Body of pancreas (tissue), 4 donors: ENCODE measurements around the gene ICE1. TPM values are rescaled to one million over a fixed set of nuclear protein-coding genes. Genes with fewer than 3 reads are reported as not detected.

Source experiments
- ATAC-seq: fragments of 150-250 bp; one replicate; pipeline ENCODE4 v1.9.1; 2016
- DNase-seq, 4 donors: peaks; one replicate each; pipeline ENCODE4 v3.0.0-alpha.2; 2019
- H3K27ac ChIP-seq, 4 donors: fragments of 200-600 bp; sonication (generic); 1 replicate in 3 of 4; 2 replicates in 1 of 4; pipeline versions ENCODE4 v1.5.1 to v1.6.1; 2016 to 2019; ENCODE audit warnings: mild to moderate bottlenecking in 1 of 4, mixed read lengths in 1 of 4, moderate library complexity in 1 of 4
- H3K27me3 ChIP-seq, 2 donors: fragments of 200-600 bp; sonication (generic); one replicate each; pipeline ENCODE4 v1.6.0; 2016; ENCODE audit warnings: mild to moderate bottlenecking in 1 of 2
- H3K36me3 ChIP-seq, 2 donors: fragments of 200-600 bp; sonication (generic); replicated peaks in 1 of 2; 2 replicates each; pipeline ENCODE4 v1.5.1; 2016; ENCODE audit warnings: low read depth in 2 of 2; ENCODE audit not compliant: insufficient read depth in 1 of 2
- H3K4me1 ChIP-seq: fragments of 200-600 bp; sonication (generic); one replicate; pipeline ENCODE4 v1.6.0; 2016
- H3K4me3 ChIP-seq, 2 donors: fragments of 200-600 bp; sonication (generic); 1 replicate in 1 of 2; 2 replicates in 1 of 2; pipeline ENCODE4 v1.5.1; 2016 to 2019
- H3K9me3 ChIP-seq, 3 donors: fragments of 200-600 bp; sonication (generic); 1 replicate in 2 of 3; 2 replicates in 1 of 3; pipeline ENCODE4 v1.5.1; 2016
- POLR2A ChIP-seq, 3 donors: fragments of 450-650 bp; IDR thresholded peaks; one replicate each; pipeline ENCODE4 v1.6.1; 2016; ENCODE audit warnings: antibody characterized with exemption in 3 of 3, mild to moderate bottlenecking in 2 of 3
- WGBS, 2 donors: methylation state at CpG; one replicate each; pipeline ENCODE4 v1.1.5; 2017; 5-methylcytosine and 5-hydroxymethylcytosine counted together
- intact Hi-C: fragments of 100-400 bp; cut with DNase I; formaldehyde crosslinking; loops from one replicate; pipeline ENCODE4 v1.15.1; 2023
- total RNA-seq, 2 donors: library from RNA; depleted of rRNA; stranded (reverse); fragments of >200 nt; gene quantifications; one replicate each; pipeline ENCODE4 v1.1.0, GENCODE V29; 2016
- TF ChIP-seq, protein P1 (sequence below), 7 experiments: fragments of 450-650 bp in 4 of 7; fragments of 200-600 bp in 3 of 7; sonication (generic) in 3 of 7; IDR thresholded peaks; one replicate each; pipeline ENCODE4 v1.5.1; 2016 to 2019; ENCODE audit warnings: antibody characterized with exemption in 7 of 7

ICE1 gene
- total RNA-seq, 2 donors from 2014 or later, result 13.5 to 15.6 TPM

DNA sequence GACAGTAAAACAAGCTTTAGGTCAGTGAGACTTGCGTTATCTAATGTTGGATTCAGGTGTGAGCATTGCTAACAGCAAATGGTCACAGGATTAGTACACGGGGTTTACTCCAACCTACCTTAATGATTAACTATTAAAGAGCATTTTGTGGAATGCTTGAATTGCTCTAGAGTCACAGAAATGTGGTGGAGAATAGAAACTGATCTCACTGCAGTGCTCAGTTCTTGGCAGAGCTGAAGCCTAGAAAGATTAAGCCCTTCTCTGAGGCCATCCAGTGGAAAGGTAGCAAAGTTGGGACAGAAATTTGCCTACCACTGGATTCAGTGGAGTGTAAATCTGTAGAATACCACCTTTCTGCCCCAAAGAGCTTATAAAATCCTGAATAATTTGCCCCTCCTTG is 60.9 kb downstream of the ICE1 start:
- Histone ChIP-seq H3K36me3 (peaks cover 0 to 5% of the 10 kb centered on the region in 2 donors), H3K27ac (no peak overlapping the region), H3K27me3 (no peaks in the 10 kb centered on the region), H3K9me3 (no peaks in the 10 kb centered on the region), H3K4me1 (no peaks in the 10 kb centered on the region), H3K4me3 (no peak overlapping the region)
- ATAC-seq, result no peak
- 68% methylated on average over 2 of the region's 2 CpGs for WGBS, 2 donors
- intact Hi-C loops, result no loop called here
- DNase-seq, result no peak
- TF ChIP-seq, protein P1, sequence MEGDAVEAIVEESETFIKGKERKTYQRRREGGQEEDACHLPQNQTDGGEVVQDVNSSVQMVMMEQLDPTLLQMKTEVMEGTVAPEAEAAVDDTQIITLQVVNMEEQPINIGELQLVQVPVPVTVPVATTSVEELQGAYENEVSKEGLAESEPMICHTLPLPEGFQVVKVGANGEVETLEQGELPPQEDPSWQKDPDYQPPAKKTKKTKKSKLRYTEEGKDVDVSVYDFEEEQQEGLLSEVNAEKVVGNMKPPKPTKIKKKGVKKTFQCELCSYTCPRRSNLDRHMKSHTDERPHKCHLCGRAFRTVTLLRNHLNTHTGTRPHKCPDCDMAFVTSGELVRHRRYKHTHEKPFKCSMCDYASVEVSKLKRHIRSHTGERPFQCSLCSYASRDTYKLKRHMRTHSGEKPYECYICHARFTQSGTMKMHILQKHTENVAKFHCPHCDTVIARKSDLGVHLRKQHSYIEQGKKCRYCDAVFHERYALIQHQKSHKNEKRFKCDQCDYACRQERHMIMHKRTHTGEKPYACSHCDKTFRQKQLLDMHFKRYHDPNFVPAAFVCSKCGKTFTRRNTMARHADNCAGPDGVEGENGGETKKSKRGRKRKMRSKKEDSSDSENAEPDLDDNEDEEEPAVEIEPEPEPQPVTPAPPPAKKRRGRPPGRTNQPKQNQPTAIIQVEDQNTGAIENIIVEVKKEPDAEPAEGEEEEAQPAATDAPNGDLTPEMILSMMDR (IDR thresholded peaks at IDR 0.05), result no peak
- TF ChIP-seq POLR2A (IDR thresholded peaks at IDR 0.05), result no peak

DNA sequence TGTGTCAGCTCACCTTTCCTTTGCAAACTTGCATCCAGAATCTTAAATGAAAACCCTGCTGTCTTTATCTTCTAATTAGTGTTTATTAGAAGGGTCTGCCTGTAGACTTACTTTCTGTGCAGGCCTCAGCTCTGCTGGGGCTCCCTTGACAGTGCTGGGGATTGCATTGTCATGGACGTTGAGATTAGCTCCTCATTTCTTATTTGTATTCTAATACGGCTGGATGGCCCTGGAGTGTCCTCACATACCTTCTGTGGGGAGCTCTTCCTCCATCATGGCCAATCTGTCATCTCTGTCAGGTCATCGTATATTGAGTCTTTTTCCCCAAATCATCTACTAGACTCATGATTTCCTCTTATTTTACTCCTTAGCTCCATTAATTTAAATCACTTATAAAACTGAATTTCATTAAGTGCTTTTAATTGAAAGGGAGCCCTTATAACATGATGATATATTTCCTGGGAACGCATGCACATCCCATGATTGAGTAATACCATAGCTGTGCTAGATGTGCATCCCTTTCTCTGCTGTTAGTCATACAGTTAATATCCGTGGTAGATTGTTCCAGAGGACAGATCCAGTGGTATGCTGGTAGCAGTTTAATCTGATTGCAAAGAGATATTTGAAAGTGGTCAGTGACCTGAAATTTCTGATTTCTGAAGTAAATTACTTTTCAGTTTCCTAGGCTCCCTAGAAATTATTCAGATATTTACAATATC is 61.6 kb downstream of the ICE1 start:
- H3K4me1 ChIP-seq, result no peaks in the 10 kb centered on the region
- WGBS, 2 donors, result 77 to 83% methylated on average over 5 of the region's 5 CpGs
- TF ChIP-seq, protein P1 (IDR thresholded peaks at IDR 0.05), result no peak
- no peak for TF ChIP-seq POLR2A (IDR thresholded peaks at IDR 0.05)
- intact Hi-C loops, result no loop called here
- no peak for DNase-seq
- H3K9me3 ChIP-seq, result no peaks in the 10 kb centered on the region
- H3K27ac ChIP-seq, result no peak overlapping the region
- H3K36me3 ChIP-seq, result peaks cover 0 to 5% of the 10 kb centered on the region in 2 donors
- ATAC-seq, result no peak
- no peaks in the 10 kb centered on the region for H3K27me3 ChIP-seq
- no peak overlapping the region for H3K4me3 ChIP-seq

DNA sequence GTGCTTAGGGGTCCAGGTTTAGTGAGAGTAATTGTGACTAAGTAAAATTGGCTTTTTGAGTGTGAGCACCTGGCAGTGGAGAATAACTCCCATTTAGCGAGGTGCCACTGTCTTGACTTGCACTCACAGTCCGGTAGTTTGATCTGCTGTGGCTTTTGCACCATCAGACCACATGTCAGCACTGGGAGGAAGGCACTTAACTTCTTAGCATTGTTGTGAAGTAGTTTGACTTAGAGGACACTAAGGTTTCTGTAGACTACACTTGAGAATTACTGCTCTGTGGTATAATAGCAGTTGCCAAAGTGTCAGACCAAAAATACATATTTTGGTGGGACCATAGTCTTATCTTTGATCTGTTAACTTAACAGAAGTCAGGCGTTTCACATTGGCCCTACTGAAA is 63.6 kb downstream of the ICE1 start:
- WGBS, 2 donors, result 76 to 83% methylated on average over 3 of the region's 3 CpGs
- intact Hi-C loops, result no loop called here
- DNase-seq, result no peak
- no peak overlapping the region for H3K4me3 ChIP-seq
- H3K36me3 ChIP-seq, result peaks cover 0 to 5% of the 10 kb centered on the region in 2 donors
- no peaks in the 10 kb centered on the region for H3K9me3 ChIP-seq
- ATAC-seq, result no peak
- TF ChIP-seq POLR2A (IDR thresholded peaks at IDR 0.05), result no peak
- TF ChIP-seq, protein P1 (IDR thresholded peaks at IDR 0.05), result no peak
- H3K27ac ChIP-seq, result no peak overlapping the region
- no peaks in the 10 kb centered on the region for H3K4me1 ChIP-seq
- no peaks in the 10 kb centered on the region for H3K27me3 ChIP-seq

DNA sequence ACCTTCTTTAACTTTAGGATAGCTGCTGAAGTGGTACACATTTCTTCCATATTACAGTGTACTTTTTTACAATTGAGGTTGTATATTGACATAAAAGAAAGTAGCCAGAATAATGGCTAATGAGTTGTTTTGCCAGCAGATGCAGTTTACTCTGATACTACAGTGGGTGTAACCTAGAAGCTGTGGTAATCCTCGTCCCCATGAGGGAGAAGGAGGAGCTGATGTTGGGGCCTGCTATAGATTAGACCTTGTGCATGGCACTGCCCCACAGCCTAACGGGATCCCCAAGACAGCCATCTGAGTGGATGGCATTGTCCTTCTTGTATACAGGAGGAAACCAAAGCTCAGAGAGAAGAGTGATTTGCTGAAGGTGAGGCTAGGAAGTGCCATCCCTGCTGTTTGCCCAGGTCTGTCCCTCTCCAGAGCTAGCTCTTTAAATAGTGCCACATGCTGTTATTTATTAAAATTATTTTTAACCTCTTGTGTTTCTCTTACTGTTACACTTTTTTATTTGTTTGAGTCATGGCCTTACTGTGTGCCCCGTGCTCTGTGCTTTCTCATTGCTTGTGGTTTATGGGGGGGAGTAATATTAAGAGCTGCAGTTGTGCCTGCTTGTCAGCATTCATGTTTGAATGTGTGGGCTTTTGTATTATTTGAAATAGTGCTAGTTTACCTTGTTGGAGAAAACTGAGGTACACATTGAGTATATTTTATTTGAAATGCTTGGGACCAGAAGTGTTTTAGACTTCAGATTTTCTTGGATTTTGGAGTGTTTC is 65.3 kb downstream of the ICE1 start:
- DNase-seq, result no peak
- WGBS, 2 donors, result 65 to 79% methylated on average over 3 of the region's 3 CpGs

More for the DNA sequence above, 65.3 kb downstream of the ICE1 start:
- Histone ChIP-seq H3K27ac (no peak overlapping the region), H3K4me3 (no peak overlapping the region), H3K9me3 (no peaks in the 10 kb centered on the region), H3K4me1 (no peaks in the 10 kb centered on the region), H3K27me3 (no peaks in the 10 kb centered on the region), H3K36me3 (peaks cover 0 to 5% of the 10 kb centered on the region in 2 donors)
- no peak for ATAC-seq
- no peak for TF ChIP-seq POLR2A (IDR thresholded peaks at IDR 0.05)
- TF ChIP-seq, protein P1 (IDR thresholded peaks at IDR 0.05), result no peak
- intact Hi-C loops, result no loop called here
